Measurements from ENCODE around the gene PPP2R5C. TPM values are rescaled to one million over a fixed set of nuclear protein-coding genes. Genes with fewer than 3 reads are reported as not detected.
A peak's percentile ranks its signal among the peaks of the same experiment; 100 is the strongest.

Gene PPP2R5C
- total RNA-seq, 1 donor from 2014 or later: 198 TPM

DNA sequence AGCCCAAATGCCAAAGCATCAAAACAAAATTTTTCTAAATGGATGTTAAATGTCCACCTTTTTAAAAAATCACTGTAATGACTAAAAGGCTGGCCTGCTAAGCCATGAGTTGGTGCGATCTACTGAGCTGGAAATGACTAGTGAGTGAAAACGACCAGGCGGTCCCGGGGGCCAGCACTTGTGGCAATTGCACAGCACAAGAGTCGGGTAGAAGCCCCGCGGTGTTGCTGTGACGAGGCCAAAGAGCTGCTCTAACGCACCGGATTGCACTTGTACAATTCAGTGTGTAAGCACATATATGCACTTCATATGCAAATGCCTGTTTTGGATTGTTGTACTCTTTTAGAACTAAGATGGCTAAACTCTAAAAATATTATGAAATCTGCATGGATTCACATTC is 138.7 kb downstream of the PPP2R5C start:
- no peaks in the 10 kb centered on the region for H3K27me3 ChIP-seq (ENCODE audit: low read depth)
- H3K4me3 ChIP-seq: no peak overlapping the region
- intact Hi-C loops (cut with micrococcal nuclease): no loop called here
- peaks cover 95% of the 10 kb centered on the region for H3K36me3 ChIP-seq
- TF ChIP-seq, protein P1, sequence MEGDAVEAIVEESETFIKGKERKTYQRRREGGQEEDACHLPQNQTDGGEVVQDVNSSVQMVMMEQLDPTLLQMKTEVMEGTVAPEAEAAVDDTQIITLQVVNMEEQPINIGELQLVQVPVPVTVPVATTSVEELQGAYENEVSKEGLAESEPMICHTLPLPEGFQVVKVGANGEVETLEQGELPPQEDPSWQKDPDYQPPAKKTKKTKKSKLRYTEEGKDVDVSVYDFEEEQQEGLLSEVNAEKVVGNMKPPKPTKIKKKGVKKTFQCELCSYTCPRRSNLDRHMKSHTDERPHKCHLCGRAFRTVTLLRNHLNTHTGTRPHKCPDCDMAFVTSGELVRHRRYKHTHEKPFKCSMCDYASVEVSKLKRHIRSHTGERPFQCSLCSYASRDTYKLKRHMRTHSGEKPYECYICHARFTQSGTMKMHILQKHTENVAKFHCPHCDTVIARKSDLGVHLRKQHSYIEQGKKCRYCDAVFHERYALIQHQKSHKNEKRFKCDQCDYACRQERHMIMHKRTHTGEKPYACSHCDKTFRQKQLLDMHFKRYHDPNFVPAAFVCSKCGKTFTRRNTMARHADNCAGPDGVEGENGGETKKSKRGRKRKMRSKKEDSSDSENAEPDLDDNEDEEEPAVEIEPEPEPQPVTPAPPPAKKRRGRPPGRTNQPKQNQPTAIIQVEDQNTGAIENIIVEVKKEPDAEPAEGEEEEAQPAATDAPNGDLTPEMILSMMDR (IDR thresholded peaks at IDR 0.05; ENCODE audit: borderline replicate concordance): no peak
- H3K9me3 ChIP-seq (replicated peaks): no peaks in the 10 kb centered on the region
- H3K4me1 ChIP-seq: peaks cover 23% of the 10 kb centered on the region
- no peak overlapping the region for H3K27ac ChIP-seq (replicated peaks)
- no peak for DNase-seq

DNA sequence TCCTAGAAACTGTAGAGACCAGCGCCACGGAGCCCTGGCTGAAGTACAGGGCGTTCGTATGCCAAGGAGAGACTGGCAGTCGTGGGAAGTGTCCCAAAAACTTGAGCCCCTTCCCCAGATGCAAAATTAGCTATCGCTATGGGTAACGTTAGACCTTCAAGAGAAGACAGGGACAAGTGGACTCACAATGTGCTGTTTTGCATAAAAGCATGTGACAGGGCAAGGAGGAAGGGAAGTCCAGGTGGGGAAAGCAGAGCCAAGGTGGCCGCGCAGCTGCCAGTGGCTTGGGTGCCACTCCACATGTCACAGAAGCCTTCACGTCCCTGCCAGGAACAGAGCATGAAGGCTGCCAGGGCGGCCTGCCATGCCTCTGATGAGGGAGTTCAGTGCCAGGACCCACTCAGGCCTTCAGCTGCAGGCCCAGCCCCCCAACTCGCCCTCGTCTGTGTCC is 141.6 kb downstream of the PPP2R5C start:
- H3K9me3 ChIP-seq (replicated peaks): no peaks in the 10 kb centered on the region
- H3K27ac ChIP-seq (replicated peaks): peak overlapping the region; percentile 77
- no peak overlapping the region for H3K4me3 ChIP-seq
- DNase-seq: peak; percentile 84
- peaks cover 98% of the 10 kb centered on the region for H3K36me3 ChIP-seq
- TF ChIP-seq, protein P1 (IDR thresholded peaks at IDR 0.05; ENCODE audit: borderline replicate concordance): no peak
- no peaks in the 10 kb centered on the region for H3K27me3 ChIP-seq (ENCODE audit: low read depth)
- H3K4me1 ChIP-seq: peaks cover 23% of the 10 kb centered on the region
- intact Hi-C loops (cut with micrococcal nuclease): no loop called here

DNA sequence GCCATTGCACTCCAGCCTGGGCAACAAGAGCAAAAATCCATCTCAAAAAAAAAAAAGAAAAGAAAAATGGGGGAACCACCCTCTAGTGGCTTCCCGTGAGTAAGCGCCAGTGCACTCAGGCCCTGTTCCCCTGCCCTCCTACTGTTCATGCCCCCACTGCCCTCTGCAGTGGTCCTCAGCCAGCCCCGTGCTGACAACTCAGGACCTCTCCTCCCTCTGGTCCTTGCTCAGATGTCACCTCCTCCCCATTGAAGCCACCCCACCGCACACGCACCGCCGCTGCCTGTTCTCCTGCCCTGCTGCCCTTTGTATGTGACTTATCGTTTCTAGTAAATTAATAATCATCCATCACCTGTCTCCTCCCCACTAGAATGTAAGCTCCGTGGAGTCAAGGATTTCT is 144.1 kb downstream of the PPP2R5C start:
- no peak overlapping the region for H3K27ac ChIP-seq (replicated peaks)
- H3K9me3 ChIP-seq (replicated peaks): no peaks in the 10 kb centered on the region
- intact Hi-C loops (cut with micrococcal nuclease): no loop called here
- H3K36me3 ChIP-seq: peaks cover 99% of the 10 kb centered on the region
- H3K4me3 ChIP-seq: no peak overlapping the region
- peaks cover 23% of the 10 kb centered on the region for H3K4me1 ChIP-seq
- TF ChIP-seq, protein P1 (IDR thresholded peaks at IDR 0.05; ENCODE audit: borderline replicate concordance): no peak
- no peaks in the 10 kb centered on the region for H3K27me3 ChIP-seq (ENCODE audit: low read depth)
- DNase-seq: no peak

DNA sequence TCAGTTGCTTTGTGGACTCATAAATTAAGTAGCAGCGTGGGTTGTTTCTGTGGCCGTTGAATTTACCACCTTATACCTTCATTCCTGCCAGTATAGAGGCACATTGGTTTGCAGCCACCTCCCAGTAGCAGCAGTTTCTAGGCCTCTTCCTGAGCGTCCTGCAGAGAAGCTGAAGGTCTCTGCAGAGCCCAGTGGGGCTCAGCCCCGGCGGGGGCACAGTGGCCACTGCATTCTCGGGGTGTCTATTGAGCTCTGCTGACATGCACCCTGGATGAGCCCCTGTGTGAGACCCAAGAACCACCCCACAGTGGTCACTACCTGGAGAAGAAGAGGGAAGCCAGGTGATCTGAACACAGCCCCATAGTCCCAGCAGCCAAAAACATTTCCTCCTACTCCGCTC is 145.1 kb downstream of the PPP2R5C start:
- Histone ChIP-seq H3K36me3 (peaks cover 99% of the 10 kb centered on the region), H3K4me3 (no peak overlapping the region), H3K27ac (replicated peaks) (no peak overlapping the region), H3K4me1 (peaks cover 22% of the 10 kb centered on the region), H3K9me3 (replicated peaks) (no peaks in the 10 kb centered on the region), H3K27me3 (ENCODE audit: low read depth) (no peaks in the 10 kb centered on the region)
- TF ChIP-seq, protein P1 (IDR thresholded peaks at IDR 0.05; ENCODE audit: borderline replicate concordance): no peak
- no peak for DNase-seq
- intact Hi-C loops (cut with micrococcal nuclease): no loop called here

DNA sequence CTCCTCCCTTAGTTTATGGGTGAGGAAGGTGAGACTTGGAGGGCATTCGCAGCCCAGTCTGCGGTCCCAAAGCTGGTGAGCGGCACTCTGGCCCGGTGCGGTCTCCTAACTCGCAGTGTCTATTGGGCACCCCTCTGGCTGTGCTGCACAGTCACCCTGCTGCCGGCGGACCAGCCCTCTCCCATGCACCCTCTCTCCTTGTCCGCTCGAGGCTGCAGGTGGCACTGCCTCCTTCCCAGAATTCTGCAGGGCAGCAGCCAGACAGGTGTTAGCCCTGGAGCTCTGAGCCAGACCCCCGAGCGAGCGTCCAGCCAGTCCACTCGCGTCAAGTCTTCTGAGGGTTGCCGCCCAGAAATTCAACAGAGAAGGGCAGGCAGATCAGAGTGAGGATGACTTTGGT is 146.1 kb downstream of the PPP2R5C start:
- no peak overlapping the region for H3K27ac ChIP-seq (replicated peaks)
- H3K27me3 ChIP-seq (ENCODE audit: low read depth): no peaks in the 10 kb centered on the region
- no peaks in the 10 kb centered on the region for H3K9me3 ChIP-seq (replicated peaks)
- intact Hi-C loops (cut with micrococcal nuclease): no loop called here
- H3K36me3 ChIP-seq: peaks cover 99% of the 10 kb centered on the region
- H3K4me1 ChIP-seq: peaks cover 13% of the 10 kb centered on the region
- no peak for DNase-seq
- TF ChIP-seq, protein P1 (IDR thresholded peaks at IDR 0.05; ENCODE audit: borderline replicate concordance): no peak
- H3K4me3 ChIP-seq: no peak overlapping the region

DNA sequence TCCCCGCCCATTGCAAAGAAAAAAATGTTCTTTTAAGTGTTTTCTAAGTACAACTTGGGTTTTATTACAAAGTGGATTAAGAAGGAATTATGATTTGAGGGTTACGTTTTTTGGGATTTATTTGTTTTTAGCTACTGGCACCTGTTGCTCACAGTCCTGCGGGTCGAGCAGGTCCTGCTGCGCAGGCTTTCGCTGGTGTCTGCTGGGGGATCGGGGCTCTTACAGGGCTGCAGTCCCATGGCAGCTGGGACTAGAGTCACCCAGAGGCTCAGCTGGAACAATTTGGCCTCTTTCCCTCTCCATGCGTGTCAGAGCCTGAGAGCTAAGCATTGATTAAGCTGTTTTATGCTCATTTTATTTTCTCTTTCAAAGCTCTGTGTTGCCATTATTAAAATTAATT is 147.3 kb downstream of the PPP2R5C start:
- peaks cover 100% of the 10 kb centered on the region for H3K36me3 ChIP-seq
- TF ChIP-seq, protein P1 (IDR thresholded peaks at IDR 0.05; ENCODE audit: borderline replicate concordance): no peak
- no peaks in the 10 kb centered on the region for H3K27me3 ChIP-seq (ENCODE audit: low read depth)
- H3K4me3 ChIP-seq: no peak overlapping the region
- H3K27ac ChIP-seq (replicated peaks): no peak overlapping the region
- no peak for DNase-seq
- intact Hi-C loops (cut with micrococcal nuclease): no loop called here
- no peaks in the 10 kb centered on the region for H3K9me3 ChIP-seq (replicated peaks)
- H3K4me1 ChIP-seq: peaks cover 2% of the 10 kb centered on the region

All from left ventricle myocardium inferior (tissue), 1 donor.